K562 (cell line): ENCODE data around the gene SLC36A1.

ENCODE experiments used
- DNMT1 ChIP-seq: fragments of 450-650 bp; IDR thresholded peaks from 2 replicates; pipeline ENCODE4 v1.6.1; 2016; ENCODE audit warnings: antibody characterized with exemption, mild to moderate bottlenecking
- STAT6 ChIP-seq: sonication (generic); formaldehyde crosslinking; IDR thresholded peaks from 2 replicates; pipeline ENCODE4 v1.8.1; 2023; ENCODE audit warnings: mild to moderate bottlenecking, missing genetic modification reagents
- ZBTB33 ChIP-seq: sonication (generic); formaldehyde crosslinking; IDR thresholded peaks from 2 replicates; pipeline ENCODE4 v1.8.1; 2023; ENCODE audit warnings: mild to moderate bottlenecking, missing genetic modification reagents
- ZNF174 ChIP-seq: fragments of 250-450 bp; sonication (Bioruptor Pico); IDR thresholded peaks from 2 replicates; pipeline ENCODE4 v1.4.0; 2020; ENCODE audit warnings: mild to moderate bottlenecking

- TF ChIP-seq STAT6 (no peak), ZNF174 (CRISPR knock-in tag) (no peak), ZBTB33 (CRISPR knock-in tag) (no peak), DNMT1 (no peak)
Observed at GRCh38 chr5:151504006-151504405, 56.6 kb downstream of the SLC36A1 start.
